Heart left ventricle (tissue), 13 donors: Measurements from ENCODE around the gene KRT9.

Experiments
- POLR2A ChIP-seq, 2 donors: fragments of 450-650 bp; IDR thresholded peaks; one replicate each; pipeline ENCODE4 v1.6.1; 2017; ENCODE audit warnings: antibody characterized with exemption in 2 of 2, mild to moderate bottlenecking in 2 of 2, moderate library complexity in 2 of 2
- TF ChIP-seq, protein P1 (sequence below), 12 donors: fragments of 200-600 bp; sonication (generic) in 4 of 12; IDR thresholded peaks; one replicate each; pipeline versions ENCODE4 v1.5.0 to v1.8.0; 2018 to 2022; ENCODE audit warnings: antibody characterized with exemption in 12 of 12, mild to moderate bottlenecking in 5 of 12
- donor health status: ischemic (EF 13 %, LVEDD 7.1; RV severe dilation, severe dysfunction).
- donor health status: DM: no; HTN: yes; CAD: no.
- donor health status: DM: no; HTN: no; CAD: no.
- donor health status: ischemic (EF 25% LVEDD 6.9; RV normal size, moderate dysfunction).
- donor health status: ischemic (EF 25% LVEDD 5.7; RV mildly dilated, moderate dysfunction).
- donor health status: ischemic (EF 35%, LVEDD 5.7; RV mildly dilated, moderate dysfunction).
- donor health status: nonischemic (EF 11% LVEDD 7.7; RV severe dilation, severe dysfunction).
- donor health status: DM: yes; HTN: yes; CAD: no.
- donor health status: PGD.
- donor health status: ischemic (EF 29% LVEDD 5.4; RV normal size, mild dysfunction).
- donor health status: nonischemic (EF 23%, LVEDD 6.1; RV moderate dilation, normal function).

DNA sequence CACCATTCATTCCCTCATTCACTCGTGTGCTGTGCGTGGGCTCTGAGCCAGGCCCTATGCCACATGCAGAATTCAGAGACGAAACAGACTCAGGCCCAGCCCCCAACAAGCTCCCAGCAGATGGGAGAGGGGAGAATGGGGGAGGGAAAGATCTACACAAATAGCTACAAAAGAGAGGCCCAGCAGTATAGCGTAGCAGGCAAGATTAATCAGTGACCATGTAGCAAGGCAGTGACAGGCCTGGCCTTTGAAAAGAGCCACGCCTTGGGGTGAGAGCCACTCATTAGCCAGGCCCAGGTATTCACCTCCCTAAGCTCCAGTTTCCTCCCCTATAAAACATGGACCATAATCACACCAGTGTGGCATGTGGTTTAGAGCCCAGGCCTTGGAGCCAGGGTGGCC, 27.4 kb downstream of the KRT9 start:
- no peak for TF ChIP-seq POLR2A (IDR thresholded peaks at IDR 0.05)
- TF ChIP-seq, protein P1, sequence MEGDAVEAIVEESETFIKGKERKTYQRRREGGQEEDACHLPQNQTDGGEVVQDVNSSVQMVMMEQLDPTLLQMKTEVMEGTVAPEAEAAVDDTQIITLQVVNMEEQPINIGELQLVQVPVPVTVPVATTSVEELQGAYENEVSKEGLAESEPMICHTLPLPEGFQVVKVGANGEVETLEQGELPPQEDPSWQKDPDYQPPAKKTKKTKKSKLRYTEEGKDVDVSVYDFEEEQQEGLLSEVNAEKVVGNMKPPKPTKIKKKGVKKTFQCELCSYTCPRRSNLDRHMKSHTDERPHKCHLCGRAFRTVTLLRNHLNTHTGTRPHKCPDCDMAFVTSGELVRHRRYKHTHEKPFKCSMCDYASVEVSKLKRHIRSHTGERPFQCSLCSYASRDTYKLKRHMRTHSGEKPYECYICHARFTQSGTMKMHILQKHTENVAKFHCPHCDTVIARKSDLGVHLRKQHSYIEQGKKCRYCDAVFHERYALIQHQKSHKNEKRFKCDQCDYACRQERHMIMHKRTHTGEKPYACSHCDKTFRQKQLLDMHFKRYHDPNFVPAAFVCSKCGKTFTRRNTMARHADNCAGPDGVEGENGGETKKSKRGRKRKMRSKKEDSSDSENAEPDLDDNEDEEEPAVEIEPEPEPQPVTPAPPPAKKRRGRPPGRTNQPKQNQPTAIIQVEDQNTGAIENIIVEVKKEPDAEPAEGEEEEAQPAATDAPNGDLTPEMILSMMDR (IDR thresholded peaks at IDR 0.05) = no peak
